GM23338 (cell line): ENCODE data around the gene DUSP9. TPM values are rescaled to one million over a fixed set of nuclear protein-coding genes. Genes with fewer than 3 reads are reported as not detected.

ENCODE experiments used
- ATAC-seq: fragments of 200-7000 bp; cut with Tn5 transposase; 3 replicates; pipeline ENCODE4 v1.9.1; 2020
- DNase-seq: peaks from one replicate; pipeline ENCODE4 v3.0.0-alpha.2; 2015; ENCODE audit warnings: low spot score
- H2AFZ ChIP-seq: fragments of 200-600 bp; sonication (generic); 2 replicates; pipeline ENCODE4 v1.8.0; 2016; ENCODE audit warnings: antibody characterized with exemption, mild to moderate bottlenecking, moderate library complexity
- H3F3A ChIP-seq: fragments of 200-600 bp; sonication (generic); replicated peaks from 2 replicates; pipeline ENCODE4 v1.8.0; 2017; ENCODE audit warnings: antibody characterized with exemption, mixed run types, low read depth
- H3K27ac ChIP-seq: fragments of 200-600 bp; sonication (generic); 2 replicates; pipeline ENCODE4 v1.6.1; 2016; ENCODE audit warnings: low read depth
- H3K27me3 ChIP-seq: fragments of 200-600 bp; sonication (generic); 2 replicates; pipeline ENCODE4 v1.8.0; 2016; ENCODE audit warnings: mild to moderate bottlenecking, mixed run types, moderate library complexity; ENCODE audit not compliant: insufficient read depth
- H3K36me3 ChIP-seq: fragments of 200-600 bp; sonication (generic); 2 replicates; pipeline ENCODE4 v1.8.0; 2016; ENCODE audit warnings: mild to moderate bottlenecking; ENCODE audit not compliant: insufficient read depth
- H3K4me1 ChIP-seq: fragments of 200-600 bp; sonication (generic); 2 replicates; pipeline ENCODE4 v1.8.0; 2016; ENCODE audit warnings: mild to moderate bottlenecking, moderate library complexity; ENCODE audit not compliant: insufficient read depth
- H3K4me2 ChIP-seq: fragments of 200-600 bp; sonication (generic); 2 replicates; pipeline ENCODE4 v1.7.1; 2017; ENCODE audit warnings: mixed run types
- H3K4me3 ChIP-seq: fragments of 200-600 bp; sonication (generic); 2 replicates; pipeline ENCODE4 v1.6.1; 2016; ENCODE audit warnings: mixed run types
- H3K79me2 ChIP-seq: fragments of 200-600 bp; sonication (generic); replicated peaks from 2 replicates; pipeline ENCODE4 v1.8.0; 2017; ENCODE audit warnings: mild to moderate bottlenecking; ENCODE audit not compliant: insufficient read depth
- H3K9me2 ChIP-seq: fragments of 200-600 bp; sonication (generic); 2 replicates; pipeline ENCODE4 v1.8.0; 2017; ENCODE audit not compliant: insufficient read depth
- H4K20me1 ChIP-seq: fragments of 200-600 bp; sonication (generic); replicated peaks from 2 replicates; pipeline ENCODE4 v1.8.0; 2017; ENCODE audit warnings: mild to moderate bottlenecking; ENCODE audit not compliant: insufficient read depth
- H3K27ac Mint-ChIP-seq: 2 replicates; pipeline ENCODE4 v1.8.0; 2020; ENCODE audit warnings: inconsistent platforms, mild to moderate bottlenecking, moderate library complexity, mixed read lengths
- H3K27me3 Mint-ChIP-seq: 3 replicates; pipeline ENCODE4 v1.8.0; 2022; ENCODE audit warnings: low read depth, mild to moderate bottlenecking, moderate library complexity, mixed read lengths, inconsistent platforms; ENCODE audit not compliant: insufficient read depth, poor library complexity
- H3K36me3 Mint-ChIP-seq: 3 replicates; pipeline ENCODE4 v1.8.0; 2021; ENCODE audit warnings: low read depth, mild to moderate bottlenecking, inconsistent platforms, moderate library complexity, mixed read lengths
- H3K4me1 Mint-ChIP-seq: 3 replicates; pipeline ENCODE4 v1.8.0; 2020; ENCODE audit warnings: mild to moderate bottlenecking, inconsistent platforms, mixed read lengths
- H3K4me3 Mint-ChIP-seq: 3 replicates; pipeline ENCODE4 v1.8.0; 2021; ENCODE audit warnings: moderate library complexity, mild to moderate bottlenecking, inconsistent platforms, mixed read lengths
- H3K9me3 Mint-ChIP-seq: 3 replicates; pipeline ENCODE4 v1.8.0; 2020; ENCODE audit warnings: moderate library complexity, mild to moderate bottlenecking, inconsistent platforms, mixed read lengths
- CREB1 ChIP-seq: fragments of 250-450 bp; sonication (Bioruptor Pico); IDR thresholded peaks from 2 replicates; pipeline ENCODE4 v1.5.0; 2020; ENCODE audit warnings: low read depth, mild to moderate bottlenecking, moderate library complexity
- CTCF ChIP-seq, 2 experiments: fragments of 200-600 bp in 1 of 2; sonication (generic) in 1 of 2; conservative IDR thresholded peaks; 2 replicates each; pipeline versions ENCODE4 v1.5.1 to v1.6.1; 2016 to 2017; ENCODE audit warnings: antibody characterized with exemption in 2 of 2, low read depth in 2 of 2, mild to moderate bottlenecking in 2 of 2, moderate library complexity in 1 of 2
- EZH2 ChIP-seq: fragments of 200-600 bp; sonication (generic); IDR thresholded peaks from one replicate; pipeline ENCODE4 v1.8.0; 2017; ENCODE audit warnings: antibody characterized with exemption, mild to moderate bottlenecking, low read depth; ENCODE audit not compliant: unreplicated experiment
- EZH2phosphoT487 ChIP-seq: fragments of 200-600 bp; sonication (generic); IDR thresholded peaks from one replicate; pipeline ENCODE4 v1.8.1; 2018; ENCODE audit warnings: antibody characterized with exemption; ENCODE audit not compliant: unreplicated experiment
- JUNB ChIP-seq: IDR thresholded peaks from one replicate; pipeline ENCODE4 v1.6.1; 2016; ENCODE audit warnings: antibody characterized with exemption; ENCODE audit not compliant: unreplicated experiment
- NANOG ChIP-seq: IDR thresholded peaks from 2 replicates; pipeline ENCODE4 v1.6.1; 2016; ENCODE audit warnings: antibody characterized with exemption, borderline replicate concordance
- POLR2AphosphoS5 ChIP-seq: IDR thresholded peaks from 2 replicates; pipeline ENCODE4 v1.6.1; 2016; ENCODE audit warnings: antibody characterized with exemption, low read depth
- REST ChIP-seq: IDR thresholded peaks from one replicate; pipeline ENCODE4 v1.6.1; 2018; ENCODE audit warnings: antibody characterized with exemption; ENCODE audit not compliant: unreplicated experiment
- STAT1 ChIP-seq: IDR thresholded peaks from one replicate; pipeline ENCODE4 v1.6.1; 2016; ENCODE audit warnings: antibody characterized with exemption; ENCODE audit not compliant: unreplicated experiment
- ZNF114 ChIP-seq: fragments of 250-450 bp; sonication (Bioruptor Pico); IDR thresholded peaks from 2 replicates; pipeline ENCODE4 v1.5.0; 2020; ENCODE audit warnings: mild to moderate bottlenecking, moderate library complexity
- ZNF331 ChIP-seq: fragments of 250-450 bp; sonication (Bioruptor Pico); IDR thresholded peaks from 2 replicates; pipeline ENCODE4 v1.5.0; 2020; ENCODE audit warnings: low read depth, mild to moderate bottlenecking, moderate library complexity
- ZNF462 ChIP-seq: fragments of 250-450 bp; sonication (Bioruptor Pico); IDR thresholded peaks from 2 replicates; pipeline ENCODE4 v1.5.0; 2020; ENCODE audit warnings: mild to moderate bottlenecking, moderate library complexity
- polyA plus RNA-seq: library from polyadenylated mRNA; unstranded; fragments of >200 nt; fragmentation: Nextera tagmentation; extraction: Ambion mirVana; gene quantifications from 2 replicates; pipeline ENCODE4 v1.2.1, GENCODE V29; 2016
- total RNA-seq: library from RNA; depleted of rRNA; stranded (reverse); fragments of >200 nt; shearing (Covaris generic); gene quantifications from 2 replicates; pipeline ENCODE4 v1.2.3, GENCODE V29; 2014
- TF ChIP-seq, protein P1 (sequence below): IDR thresholded peaks from 2 replicates; pipeline ENCODE4 v1.6.1; 2016; ENCODE audit warnings: antibody characterized with exemption

The DUSP9 gene
- total and polyA plus RNA-seq, 2 experiments from 2014 or later: 0.71 to 3.9 TPM

GRCh38 chrX:153624196-153625091, 22.6 kb upstream of the DUSP9 start:
- Histone ChIP-seq H4K20me1 (no peaks in the 10 kb centered on the region), H3K4me2 (no peak overlapping the region), H3K4me1 (no peaks in the 10 kb centered on the region), H3K27ac (no peak overlapping the region), H3F3A (no peaks in the 10 kb centered on the region), H3K79me2 (no peaks in the 10 kb centered on the region), H3K9me2 (no peaks in the 10 kb centered on the region), H2AFZ (no peak overlapping the region), H3K4me3 (no peak overlapping the region), H3K36me3 (no peaks in the 10 kb centered on the region), H3K27me3 (no peaks in the 10 kb centered on the region)
- Mint-ChIP-seq H3K27ac (no peak overlapping the region), H3K36me3 (no peaks in the 10 kb centered on the region), H3K4me3 (no peak overlapping the region), H3K9me3 (no peaks in the 10 kb centered on the region), H3K27me3 (peaks cover 3% of the 10 kb centered on the region), H3K4me1 (peaks cover 2% of the 10 kb centered on the region; the same call in 1 of the 3 replicates)
- TF ChIP-seq STAT1 (no peak), NANOG (no peak), ZNF462 (no peak), REST (no peak), JUNB (no peak), ZNF331 (CRISPR knock-in tag) (no peak), CTCF (conservative IDR thresholded peaks at IDR 0.05; ENCODE audit: low read depth in 2 of 2) (no peak), CREB1 (CRISPR knock-in tag) (no peak), ZNF114 (no peak), EZH2phosphoT487 (no peak), POLR2AphosphoS5 (no peak), EZH2 (no peak)
- TF ChIP-seq, protein P1, sequence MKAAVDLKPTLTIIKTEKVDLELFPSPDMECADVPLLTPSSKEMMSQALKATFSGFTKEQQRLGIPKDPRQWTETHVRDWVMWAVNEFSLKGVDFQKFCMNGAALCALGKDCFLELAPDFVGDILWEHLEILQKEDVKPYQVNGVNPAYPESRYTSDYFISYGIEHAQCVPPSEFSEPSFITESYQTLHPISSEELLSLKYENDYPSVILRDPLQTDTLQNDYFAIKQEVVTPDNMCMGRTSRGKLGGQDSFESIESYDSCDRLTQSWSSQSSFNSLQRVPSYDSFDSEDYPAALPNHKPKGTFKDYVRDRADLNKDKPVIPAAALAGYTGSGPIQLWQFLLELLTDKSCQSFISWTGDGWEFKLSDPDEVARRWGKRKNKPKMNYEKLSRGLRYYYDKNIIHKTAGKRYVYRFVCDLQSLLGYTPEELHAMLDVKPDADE: no peak
- no peak for ATAC-seq
- no peak for DNase-seq
